Left hindlimb (tissue), 1 donor: ENCODE data around the gene RABGEF1.

ENCODE experiments used
- DNase-seq: peaks from one replicate; pipeline ENCODE4 v3.0.0-alpha.2; 2018

RABGEF1 gene

DNA sequence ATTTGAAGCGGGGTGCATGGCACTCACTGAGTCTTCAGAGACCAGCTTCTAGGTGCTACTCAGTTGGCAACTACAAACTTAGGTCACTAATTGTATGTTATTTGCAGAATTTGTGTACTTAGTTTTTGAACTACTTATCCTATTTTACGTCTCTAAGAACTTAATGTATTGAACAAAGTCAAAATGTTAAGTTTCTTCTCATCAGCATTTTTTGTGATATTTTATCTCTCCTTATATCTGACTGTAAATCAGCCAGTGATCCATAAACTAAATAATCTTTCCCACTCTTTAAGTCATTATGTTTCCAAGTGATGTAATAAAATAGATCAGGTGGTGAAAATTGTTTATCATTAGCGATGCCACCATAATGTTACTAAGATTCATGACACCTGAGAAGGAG is 120.2 kb downstream of the RABGEF1 start:
- DNase-seq = no peak
